GM12878 (cell line): ENCODE results near the gene FOXP1.

Experiments
- ASH2L ChIP-seq: fragments of 300-600, 200-600 bp; sonication (generic); IDR thresholded peaks from 2 replicates; pipeline ENCODE4 v1.6.1; 2017; ENCODE audit warnings: low read depth, mild to moderate bottlenecking, borderline replicate concordance
- CTCF ChIP-seq, 3 experiments: IDR thresholded peaks in 2 of 3; conservative IDR thresholded peaks in 1 of 3; 2 replicates each; pipeline ENCODE4 v1.5.1; 2011; ENCODE audit warnings: low read depth in 3 of 3, low read length in 3 of 3, mild to moderate bottlenecking in 3 of 3, control low read depth in 2 of 3, moderate library complexity in 2 of 3, inconsistent platforms in 1 of 3, mixed read lengths in 1 of 3; ENCODE audit not compliant: control insufficient read depth in 2 of 3, insufficient read depth in 1 of 3; ENCODE audit errors: extremely low read depth in 1 of 3
- JUND ChIP-seq: IDR thresholded peaks from 2 replicates; pipeline ENCODE4 v1.6.1; 2012; ENCODE audit warnings: low read depth, mild to moderate bottlenecking, low read length, improper control_type of control experiment, moderate library complexity
- NR2F1 ChIP-seq: fragments of 450-650 bp; conservative IDR thresholded peaks from 2 replicates; pipeline ENCODE4 v1.6.1; 2017; ENCODE audit warnings: mild to moderate bottlenecking
- POLR2A ChIP-seq: IDR thresholded peaks from 2 replicates; pipeline ENCODE4 v1.6.1; 2011; ENCODE audit warnings: low read depth, mild to moderate bottlenecking, low read length
- SUZ12 ChIP-seq: fragments of 200-600 bp; sonication (generic); IDR thresholded peaks from one replicate; pipeline ENCODE4 v1.6.1; 2018; ENCODE audit warnings: antibody characterized with exemption, mild to moderate bottlenecking; ENCODE audit not compliant: unreplicated experiment
- TF ChIP-seq, protein P1 (sequence below): IDR thresholded peaks from 2 replicates; pipeline ENCODE4 v1.6.1; 2012; ENCODE audit warnings: low read depth, low read length, improper control_type of control experiment

GRCh38 chr3:71325715-71326114, 257.8 kb downstream of the FOXP1 start:
- no peak for TF ChIP-seq CTCF (IDR thresholded peaks at IDR 0.05 in 2 of 3, conservative IDR thresholded peaks at IDR 0.05 in 1 of 3; ENCODE audit: control insufficient read depth in 2 of 3, extremely low read depth in 1 of 3, insufficient read depth in 1 of 3, low read depth in 3 of 3, low read length in 3 of 3)
- TF ChIP-seq JUND: no peak
- TF ChIP-seq, protein P1, sequence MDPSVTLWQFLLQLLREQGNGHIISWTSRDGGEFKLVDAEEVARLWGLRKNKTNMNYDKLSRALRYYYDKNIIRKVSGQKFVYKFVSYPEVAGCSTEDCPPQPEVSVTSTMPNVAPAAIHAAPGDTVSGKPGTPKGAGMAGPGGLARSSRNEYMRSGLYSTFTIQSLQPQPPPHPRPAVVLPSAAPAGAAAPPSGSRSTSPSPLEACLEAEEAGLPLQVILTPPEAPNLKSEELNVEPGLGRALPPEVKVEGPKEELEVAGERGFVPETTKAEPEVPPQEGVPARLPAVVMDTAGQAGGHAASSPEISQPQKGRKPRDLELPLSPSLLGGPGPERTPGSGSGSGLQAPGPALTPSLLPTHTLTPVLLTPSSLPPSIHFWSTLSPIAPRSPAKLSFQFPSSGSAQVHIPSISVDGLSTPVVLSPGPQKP: no peak
- no peak for TF ChIP-seq NR2F1
- no peak for TF ChIP-seq ASH2L
- TF ChIP-seq SUZ12: no peak
- TF ChIP-seq POLR2A: no peak
